HG02763 (cell line): ENCODE results near the gene PIN1.

ENCODE experiments used
- ATAC-seq: cut with Tn5 transposase; IDR thresholded peaks from one replicate; pipeline ENCODE4 v1.9.1; 2021; ENCODE audit warnings: mild to moderate bottlenecking, moderate library complexity; ENCODE audit not compliant: unreplicated experiment

PIN1 gene

GRCh38 chr19:9883231-9883758 is 48.2 kb downstream of the PIN1 start:
- ATAC-seq = no peak

GRCh38 chr19:9883764-9884163 is 48.6 kb downstream of the PIN1 start:
- no peak for ATAC-seq

- no peak for ATAC-seq
Observed at GRCh38 chr19:9885077-9885552, 50.0 kb downstream of the PIN1 start.

GRCh38 chr19:9891609-9892373 is 56.7 kb downstream of the PIN1 start:
- no peak for ATAC-seq
